HepG2 (cell line): ENCODE measurements around the gene CHI3L1. TPM values are rescaled to one million over a fixed set of nuclear protein-coding genes. Genes with fewer than 3 reads are reported as not detected.

Experiments
- CAMTA2 ChIP-seq: sonication (generic); formaldehyde crosslinking; IDR thresholded peaks from 2 replicates; pipeline ENCODE4 v1.4.0; 2020; ENCODE audit warnings: mild to moderate bottlenecking, missing genetic modification reagents, borderline replicate concordance
- DNMT1 ChIP-seq: sonication (generic); formaldehyde crosslinking; IDR thresholded peaks from 2 replicates; pipeline ENCODE4 v1.5.1; 2020; ENCODE audit warnings: mild to moderate bottlenecking, missing genetic modification reagents
- EHMT2 ChIP-seq: fragments of 200-600 bp; sonication (generic); IDR thresholded peaks from 2 replicates; pipeline ENCODE4 v1.7.0; 2017; ENCODE audit warnings: antibody characterized with exemption, low read depth, low read length, borderline replicate concordance
- ELF4 ChIP-seq: sonication (generic); formaldehyde crosslinking; IDR thresholded peaks from 2 replicates; pipeline ENCODE4 v1.5.0; 2020; ENCODE audit warnings: missing genetic modification reagents, mild to moderate bottlenecking, moderate library complexity, borderline replicate concordance
- EP300 ChIP-seq, 3 experiments: sonication (generic) in 1 of 3; formaldehyde crosslinking in 1 of 3; IDR thresholded peaks; 2 replicates each; pipeline versions ENCODE4 v1.5.1 to v1.6.1; 2011 to 2020; ENCODE audit warnings: low read depth in 2 of 3, low read length in 2 of 3, borderline replicate concordance in 1 of 3, improper control_type of control experiment in 1 of 3, mild to moderate bottlenecking in 1 of 3, missing genetic modification reagents in 1 of 3, moderate library complexity in 1 of 3
- ETV6 ChIP-seq: sonication (generic); formaldehyde crosslinking; conservative IDR thresholded peaks from 2 replicates; pipeline ENCODE4 v1.4.0; 2020; ENCODE audit warnings: missing genetic modification reagents
- GLMP ChIP-seq: sonication (generic); formaldehyde crosslinking; IDR thresholded peaks from 2 replicates; pipeline ENCODE4 v1.9.0; 2021; ENCODE audit warnings: missing genetic modification reagents, mild to moderate bottlenecking, borderline replicate concordance
- GPN1 ChIP-seq: sonication (generic); formaldehyde crosslinking; IDR thresholded peaks from 2 replicates; pipeline ENCODE4 v1.5.1; 2020; ENCODE audit warnings: missing genetic modification reagents, borderline replicate concordance
- HDAC2 ChIP-seq: sonication (generic); formaldehyde crosslinking; IDR thresholded peaks from 2 replicates; pipeline ENCODE4 v1.4.0; 2020; ENCODE audit warnings: missing genetic modification reagents
- HHEX ChIP-seq: IDR thresholded peaks from 2 replicates; pipeline ENCODE4 v1.6.1; 2016; ENCODE audit warnings: control low read depth
- HINFP ChIP-seq: sonication (generic); formaldehyde crosslinking; IDR thresholded peaks from 2 replicates; pipeline ENCODE4 v1.4.0; 2020; ENCODE audit warnings: low read depth, mild to moderate bottlenecking, missing genetic modification reagents
- HMG20A ChIP-seq: IDR thresholded peaks from 2 replicates; pipeline ENCODE4 v1.6.1; 2016; ENCODE audit warnings: borderline replicate concordance
- MTA1 ChIP-seq: sonication (generic); formaldehyde crosslinking; IDR thresholded peaks from 2 replicates; pipeline ENCODE4 v1.4.0; 2020; ENCODE audit warnings: missing genetic modification reagents, mild to moderate bottlenecking, borderline replicate concordance
- STAG1 ChIP-seq: sonication (generic); formaldehyde crosslinking; IDR thresholded peaks from 2 replicates; pipeline ENCODE4 v1.4.0; 2020; ENCODE audit warnings: missing genetic modification reagents
- ZHX1 ChIP-seq: sonication (generic); formaldehyde crosslinking; IDR thresholded peaks from 2 replicates; pipeline ENCODE4 v1.8.1; 2022; ENCODE audit warnings: low read depth, mild to moderate bottlenecking, missing genetic modification reagents
- ZKSCAN8 ChIP-seq: IDR thresholded peaks from 2 replicates; pipeline ENCODE4 v1.6.1; 2016; ENCODE audit warnings: borderline replicate concordance, missing genetic modification reagents, missing compliant biosample characterization
- ZNF230 ChIP-seq: sonication (generic); formaldehyde crosslinking; IDR thresholded peaks from 2 replicates; pipeline ENCODE4 v1.4.0; 2020; ENCODE audit warnings: mild to moderate bottlenecking, missing genetic modification reagents
- ZNF256 ChIP-seq: sonication (generic); formaldehyde crosslinking; conservative IDR thresholded peaks from 2 replicates; pipeline ENCODE4 v1.4.0; 2020; ENCODE audit warnings: missing genetic modification reagents
- ZNF776 ChIP-seq: sonication (generic); formaldehyde crosslinking; IDR thresholded peaks from 2 replicates; pipeline ENCODE4 v1.4.0; 2020; ENCODE audit warnings: mild to moderate bottlenecking, missing genetic modification reagents
- ZNF879 ChIP-seq: sonication (generic); formaldehyde crosslinking; IDR thresholded peaks from 2 replicates; pipeline ENCODE4 v1.8.1; 2023; ENCODE audit warnings: missing genetic modification reagents
- polyA plus RNA-seq, 8 experiments: library from polyadenylated mRNA; depleted of rRNA in 3 of 8; stranded (reverse) in 7 of 8; unstranded in 1 of 8; fragments of >200 nt; fragmentation: Illumina TruSeq in 4 of 8; extraction: Trizol in 4 of 8; gene quantifications; 2 replicates each; pipeline versions ENCODE4 v1.2.1 to v1.2.3, GENCODE V29; 2011 to 2016; ENCODE audit warnings: low read depth in 4 of 8, missing spikeins in 1 of 8, mixed read lengths in 1 of 8; ENCODE audit not compliant: insufficient read depth in 1 of 8
- total RNA-seq, 5 experiments: library from RNA; depleted of rRNA; stranded (reverse); fragments of >200 nt; fragmentation: Illumina TruSeq; extraction: Trizol; gene quantifications; 2 replicates each; pipeline ENCODE4 v1.2.3, GENCODE V29; 2016; ENCODE audit warnings: low read depth in 1 of 5
- TF ChIP-seq, protein P1 (sequence below): sonication (generic); formaldehyde crosslinking; IDR thresholded peaks from 2 replicates; pipeline ENCODE4 v1.5.0; 2020; ENCODE audit warnings: mild to moderate bottlenecking, missing genetic modification reagents, borderline replicate concordance
- TF ChIP-seq, protein P2 (sequence below): sonication (generic); formaldehyde crosslinking; IDR thresholded peaks from 2 replicates; pipeline ENCODE4 v1.4.0; 2020; ENCODE audit warnings: missing genetic modification reagents, borderline replicate concordance

The CHI3L1 gene
- total and polyA plus RNA-seq, 2 of the 13 experiments (the other 11 are each of a cell fraction or from before 2014, with no cell fraction given): 0.09 to 0.13 TPM

DNA sequence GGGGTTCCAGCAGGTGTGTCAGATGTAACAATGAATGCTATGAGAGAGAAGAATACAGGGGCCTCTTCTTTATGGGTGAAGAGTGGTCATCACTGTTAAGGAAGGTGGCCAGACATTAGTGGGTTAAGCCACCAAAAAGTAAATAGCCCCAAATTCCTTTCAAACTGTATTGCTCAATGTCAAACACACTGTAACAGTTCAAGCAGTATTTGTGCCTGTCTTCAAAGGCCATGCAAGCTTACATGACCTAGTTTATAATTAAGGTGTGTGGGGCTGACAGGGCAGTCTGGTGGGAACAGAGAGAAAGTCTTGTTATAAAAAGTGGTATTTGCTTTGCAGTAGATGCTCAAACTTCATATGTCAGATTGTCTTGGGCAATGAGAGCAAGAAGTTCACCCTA, 24.5 kb upstream of the CHI3L1 start (continued):
- TF ChIP-seq HHEX (CRISPR knock-in tag) (peak; percentile 85), HMG20A (CRISPR knock-in tag) (peak; percentile 52; the same call in 1 of the 2 replicates), ZNF879 (CRISPR knock-in tag) (no peak), ELF4 (CRISPR knock-in tag) (no peak), MTA1 (CRISPR knock-in tag) (no peak), EHMT2 (no peak), HINFP (CRISPR knock-in tag) (no peak), GLMP (CRISPR knock-in tag) (no peak), HDAC2 (CRISPR knock-in tag) (peak; percentile 48; the same call in 1 of the 2 replicates), EP300 (IDR thresholded peaks at IDR 0.05; ENCODE audit: low read depth in 2 of 2, low read length in 2 of 2) (peak in 1 of 2 experiments; percentile 76; a peak in 1 of 4 replicates), EP300 (CRISPR knock-in tag; IDR thresholded peaks at IDR 0.05; ENCODE audit: borderline replicate concordance) (0 out of 2 replicates have a peak, but pooled peaks have one; percentile 32), CAMTA2 (CRISPR knock-in tag) (no peak), ZNF230 (CRISPR knock-in tag) (no peak), ZHX1 (CRISPR knock-in tag) (no peak), STAG1 (CRISPR knock-in tag) (no peak), DNMT1 (CRISPR knock-in tag) (no peak), ETV6 (CRISPR knock-in tag) (no peak), ZKSCAN8 (CRISPR knock-in tag) (no peak), GPN1 (no peak), ZNF256 (CRISPR knock-in tag) (no peak), ZNF776 (CRISPR knock-in tag) (no peak)
- TF ChIP-seq, protein P1, sequence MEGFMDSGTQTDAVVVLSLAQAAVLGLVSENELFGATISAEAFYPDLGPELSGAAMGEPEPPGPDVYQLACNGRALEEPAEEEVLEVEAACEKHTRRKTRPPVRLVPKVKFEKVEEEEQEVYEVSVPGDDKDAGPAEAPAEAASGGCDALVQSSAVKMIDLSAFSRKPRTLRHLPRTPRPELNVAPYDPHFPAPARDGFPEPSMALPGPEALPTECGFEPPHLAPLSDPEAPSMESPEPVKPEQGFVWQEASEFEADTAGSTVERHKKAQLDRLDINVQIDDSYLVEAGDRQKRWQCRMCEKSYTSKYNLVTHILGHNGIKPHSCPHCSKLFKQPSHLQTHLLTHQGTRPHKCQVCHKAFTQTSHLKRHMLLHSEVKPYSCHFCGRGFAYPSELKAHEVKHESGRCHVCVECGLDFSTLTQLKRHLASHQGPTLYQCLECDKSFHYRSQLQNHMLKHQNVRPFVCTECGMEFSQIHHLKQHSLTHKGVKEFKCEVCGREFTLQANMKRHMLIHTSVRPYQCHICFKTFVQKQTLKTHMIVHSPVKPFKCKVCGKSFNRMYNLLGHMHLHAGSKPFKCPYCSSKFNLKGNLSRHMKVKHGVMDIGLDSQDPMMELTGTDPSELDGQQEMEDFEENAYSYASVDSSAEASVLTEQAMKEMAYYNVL (CRISPR knock-in tag): no peak
- TF ChIP-seq, protein P2, sequence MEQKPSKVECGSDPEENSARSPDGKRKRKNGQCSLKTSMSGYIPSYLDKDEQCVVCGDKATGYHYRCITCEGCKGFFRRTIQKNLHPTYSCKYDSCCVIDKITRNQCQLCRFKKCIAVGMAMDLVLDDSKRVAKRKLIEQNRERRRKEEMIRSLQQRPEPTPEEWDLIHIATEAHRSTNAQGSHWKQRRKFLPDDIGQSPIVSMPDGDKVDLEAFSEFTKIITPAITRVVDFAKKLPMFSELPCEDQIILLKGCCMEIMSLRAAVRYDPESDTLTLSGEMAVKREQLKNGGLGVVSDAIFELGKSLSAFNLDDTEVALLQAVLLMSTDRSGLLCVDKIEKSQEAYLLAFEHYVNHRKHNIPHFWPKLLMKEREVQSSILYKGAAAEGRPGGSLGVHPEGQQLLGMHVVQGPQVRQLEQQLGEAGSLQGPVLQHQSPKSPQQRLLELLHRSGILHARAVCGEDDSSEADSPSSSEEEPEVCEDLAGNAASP (CRISPR knock-in tag): peak; percentile 26; the same call in 1 of the 2 replicates
